ENCODE measurements around the gene NAALADL1. TPM values are rescaled to one million over a fixed set of nuclear protein-coding genes. Genes with fewer than 3 reads are reported as not detected.
A peak's percentile ranks its signal among the peaks of the same experiment; 100 is the strongest.

NAALADL1 gene
- total RNA-seq, 2 experiments from 2014 or later = 2.7 to 3.9 TPM

DNA sequence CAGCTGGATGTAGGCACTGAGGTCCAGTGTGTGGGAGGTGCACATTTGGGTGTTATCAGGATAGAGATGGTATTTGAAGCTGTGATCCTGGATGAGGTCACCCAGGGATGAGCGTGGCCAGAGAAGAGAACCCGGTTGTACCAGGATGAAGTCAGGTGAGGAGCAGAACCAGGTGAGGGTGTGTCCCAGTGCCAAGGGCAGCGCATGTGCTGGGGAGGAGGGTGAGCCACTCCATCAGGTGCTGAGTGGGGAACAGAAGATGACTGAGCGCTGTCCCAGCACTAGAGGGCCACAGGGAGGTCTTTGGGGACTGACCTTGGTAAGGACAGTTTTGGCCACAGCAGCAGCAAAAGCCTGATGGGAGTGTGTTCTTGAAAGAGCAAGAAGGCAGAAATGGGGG is 41.6 kb downstream of the NAALADL1 start:
- H3K9me3 ChIP-seq (ENCODE audit: low read length) = no peaks in the 10 kb centered on the region
- peaks cover 26% of the 10 kb centered on the region for H3K4me1 ChIP-seq (ENCODE audit: insufficient read depth, low read length, poor library complexity, severe bottlenecking)
- H2AFZ ChIP-seq (ENCODE audit: low read length) = no peak overlapping the region
- intact Hi-C loops (cut with micrococcal nuclease; ENCODE audit: unreplicated experiment) = loop anchor here (10.0 kb wide), 1 partner anchor 248 kb away; the partner anchor contains the start of gene POLA2
- no peaks in the 10 kb centered on the region for H3K9me2 ChIP-seq (ENCODE audit: insufficient read depth, low read length)
- peak overlapping the region; percentile 71 for H3K4me2 ChIP-seq (ENCODE audit: low read length)
- DNase-seq (ENCODE audit: low spot score) = peak; percentile 29
- H3K27ac ChIP-seq (ENCODE audit: low read depth, low read length, poor library complexity, severe bottlenecking) = no peak overlapping the region
- no peak overlapping the region for H3K4me3 ChIP-seq (ENCODE audit: low read depth, low read length, poor library complexity, severe bottlenecking)
- peaks cover 26% of the 10 kb centered on the region for H3K79me2 ChIP-seq (ENCODE audit: insufficient read depth, low read depth, low read length)
- H3K36me3 ChIP-seq (ENCODE audit: insufficient read depth, low read length) = peaks cover 44% of the 10 kb centered on the region
- no peaks in the 10 kb centered on the region for H4K20me1 ChIP-seq (ENCODE audit: insufficient read depth, low read length)
- ChIA-PET POLR2A (interaction anchor here (0.6 kb wide), 1 partner anchor 23 kb away, joined by 3 read pairs; no protein-coding TSS in a partner anchor), CTCF (ENCODE audit: unreplicated experiment) (no interaction called here)
- no peak for TF ChIP-seq EZH2phosphoT487 (IDR thresholded peaks at IDR 0.05; ENCODE audit: borderline replicate concordance, low read depth, low read length)
- TF ChIP-seq, protein P1, sequence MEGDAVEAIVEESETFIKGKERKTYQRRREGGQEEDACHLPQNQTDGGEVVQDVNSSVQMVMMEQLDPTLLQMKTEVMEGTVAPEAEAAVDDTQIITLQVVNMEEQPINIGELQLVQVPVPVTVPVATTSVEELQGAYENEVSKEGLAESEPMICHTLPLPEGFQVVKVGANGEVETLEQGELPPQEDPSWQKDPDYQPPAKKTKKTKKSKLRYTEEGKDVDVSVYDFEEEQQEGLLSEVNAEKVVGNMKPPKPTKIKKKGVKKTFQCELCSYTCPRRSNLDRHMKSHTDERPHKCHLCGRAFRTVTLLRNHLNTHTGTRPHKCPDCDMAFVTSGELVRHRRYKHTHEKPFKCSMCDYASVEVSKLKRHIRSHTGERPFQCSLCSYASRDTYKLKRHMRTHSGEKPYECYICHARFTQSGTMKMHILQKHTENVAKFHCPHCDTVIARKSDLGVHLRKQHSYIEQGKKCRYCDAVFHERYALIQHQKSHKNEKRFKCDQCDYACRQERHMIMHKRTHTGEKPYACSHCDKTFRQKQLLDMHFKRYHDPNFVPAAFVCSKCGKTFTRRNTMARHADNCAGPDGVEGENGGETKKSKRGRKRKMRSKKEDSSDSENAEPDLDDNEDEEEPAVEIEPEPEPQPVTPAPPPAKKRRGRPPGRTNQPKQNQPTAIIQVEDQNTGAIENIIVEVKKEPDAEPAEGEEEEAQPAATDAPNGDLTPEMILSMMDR (conservative IDR thresholded peaks at IDR 0.05; ENCODE audit: low read length) = peak; percentile 44; the same call in 1 of the 2 replicates
- no TSS peak for BruUV-seq (replicated peaks)

GRCh38 chr11:65014726-65015227 is 43.6 kb downstream of the NAALADL1 start:
- Histone ChIP-seq H4K20me1 (ENCODE audit: insufficient read depth, low read length) (no peaks in the 10 kb centered on the region), H3K9me2 (ENCODE audit: insufficient read depth, low read length) (no peaks in the 10 kb centered on the region), H3K4me1 (ENCODE audit: insufficient read depth, low read length, poor library complexity, severe bottlenecking) (peaks cover 26% of the 10 kb centered on the region), H3K27ac (ENCODE audit: low read depth, low read length, poor library complexity, severe bottlenecking) (peak overlapping the region; percentile 92), H3K4me2 (ENCODE audit: low read length) (peak overlapping the region; percentile 71), H3K79me2 (ENCODE audit: insufficient read depth, low read depth, low read length) (peaks cover 26% of the 10 kb centered on the region), H3K4me3 (ENCODE audit: low read depth, low read length, poor library complexity, severe bottlenecking) (peak overlapping the region; percentile 83), H3K36me3 (ENCODE audit: insufficient read depth, low read length) (peaks cover 29% of the 10 kb centered on the region), H2AFZ (ENCODE audit: low read length) (peak overlapping the region; percentile 7; the same call in 1 of the 2 replicates), H3K9me3 (ENCODE audit: low read length) (no peaks in the 10 kb centered on the region)
- ChIA-PET CTCF (ENCODE audit: unreplicated experiment) (interaction anchor here (0.6 kb wide), 2 partner anchors 205 to 301 kb away, joined by 3 read pairs; no protein-coding TSS in a partner anchor), POLR2A (interaction anchor here (0.6 to 1.5 kb wide), 4 partner anchors 61 to 134 kb away, joined by 4 to 5 read pairs (median 4); no protein-coding TSS in a partner anchor)
- no peak for DNase-seq (ENCODE audit: low spot score)
- BruUV-seq (replicated peaks) = TSS peak; percentile 44
- TF ChIP-seq, protein P1 (conservative IDR thresholded peaks at IDR 0.05; ENCODE audit: low read length) = no peak
- TF ChIP-seq EZH2phosphoT487 (IDR thresholded peaks at IDR 0.05; ENCODE audit: borderline replicate concordance, low read depth, low read length) = no peak
- intact Hi-C loops (cut with micrococcal nuclease; ENCODE audit: unreplicated experiment) = loop anchor here (1.0 to 10.0 kb wide), 7 partner anchors 13 to 250 kb away; partner anchors contain the start of genes ATG2A, CAPN1, CDCA5 and POLA2
